H1 (cell line): Measurements from ENCODE around the gene VDR. TPM values are rescaled to one million over a fixed set of nuclear protein-coding genes. Genes with fewer than 3 reads are reported as not detected.

Experiments
- BCL11A ChIP-seq, 2 experiments: IDR thresholded peaks; one replicate each; pipeline ENCODE4 v1.6.1; 2011; ENCODE audit warnings: low read depth in 2 of 2, low read length in 2 of 2, mild to moderate bottlenecking in 2 of 2
- polyA plus RNA-seq, 7 experiments: library from polyadenylated mRNA; depleted of rRNA in 3 of 7; stranded (reverse) in 5 of 7; unstranded in 2 of 7; fragments of >200 nt in 5 of 7; fragments of 200-250 nt in 2 of 7; gene quantifications; 1 replicate in 5 of 7; 2 replicates in 1 of 7; 4 replicates in 1 of 7; pipeline versions ENCODE4 v1.2.1 to v1.2.3, GENCODE V29; 2011 to 2013; ENCODE audit warnings: missing spikeins in 2 of 7, mixed read lengths in 2 of 7
- total RNA-seq: library from RNA; stranded (reverse); fragmentation: NEBNext Ultra II Directional; extraction: Animal tissue kit (Norgen Biotek cat#: 25700); gene quantifications from 2 replicates; pipeline ENCODE4 v1.2.1, GENCODE V29; 2021
- TF ChIP-seq, protein P1 (sequence below): fragments of 300-600 bp; sonication (generic); IDR thresholded peaks from 2 replicates; pipeline ENCODE4 v1.7.1; 2012; ENCODE audit warnings: low read length, moderate library complexity, mild to moderate bottlenecking, inconsistent platforms; ENCODE audit not compliant: insufficient replicate concordance

The VDR gene
- total and polyA plus RNA-seq, 2 of the 8 experiments (the other 6 are each of a cell fraction or from before 2014, with no cell fraction given) = 0.44 to 0.65 TPM

DNA sequence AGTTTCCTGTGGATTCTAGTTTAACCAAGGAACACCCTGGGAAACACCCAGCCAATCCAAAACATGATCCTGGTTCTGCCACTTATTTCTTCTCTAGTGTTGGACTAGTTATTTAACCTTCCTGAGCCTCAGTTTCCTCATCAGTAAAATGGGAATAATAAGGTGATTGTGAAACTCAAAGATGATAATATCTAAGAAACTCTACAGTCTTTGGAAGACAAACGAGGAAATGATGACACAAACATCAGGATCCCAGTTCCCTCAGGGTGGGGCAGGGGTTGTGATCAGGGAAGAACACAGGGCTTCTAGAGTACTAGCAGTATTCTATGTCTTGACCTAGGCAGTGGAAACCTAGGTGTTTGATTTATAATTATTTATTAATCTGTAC lies 40.5 kb upstream of the VDR start (continued):
- TF ChIP-seq, protein P1, sequence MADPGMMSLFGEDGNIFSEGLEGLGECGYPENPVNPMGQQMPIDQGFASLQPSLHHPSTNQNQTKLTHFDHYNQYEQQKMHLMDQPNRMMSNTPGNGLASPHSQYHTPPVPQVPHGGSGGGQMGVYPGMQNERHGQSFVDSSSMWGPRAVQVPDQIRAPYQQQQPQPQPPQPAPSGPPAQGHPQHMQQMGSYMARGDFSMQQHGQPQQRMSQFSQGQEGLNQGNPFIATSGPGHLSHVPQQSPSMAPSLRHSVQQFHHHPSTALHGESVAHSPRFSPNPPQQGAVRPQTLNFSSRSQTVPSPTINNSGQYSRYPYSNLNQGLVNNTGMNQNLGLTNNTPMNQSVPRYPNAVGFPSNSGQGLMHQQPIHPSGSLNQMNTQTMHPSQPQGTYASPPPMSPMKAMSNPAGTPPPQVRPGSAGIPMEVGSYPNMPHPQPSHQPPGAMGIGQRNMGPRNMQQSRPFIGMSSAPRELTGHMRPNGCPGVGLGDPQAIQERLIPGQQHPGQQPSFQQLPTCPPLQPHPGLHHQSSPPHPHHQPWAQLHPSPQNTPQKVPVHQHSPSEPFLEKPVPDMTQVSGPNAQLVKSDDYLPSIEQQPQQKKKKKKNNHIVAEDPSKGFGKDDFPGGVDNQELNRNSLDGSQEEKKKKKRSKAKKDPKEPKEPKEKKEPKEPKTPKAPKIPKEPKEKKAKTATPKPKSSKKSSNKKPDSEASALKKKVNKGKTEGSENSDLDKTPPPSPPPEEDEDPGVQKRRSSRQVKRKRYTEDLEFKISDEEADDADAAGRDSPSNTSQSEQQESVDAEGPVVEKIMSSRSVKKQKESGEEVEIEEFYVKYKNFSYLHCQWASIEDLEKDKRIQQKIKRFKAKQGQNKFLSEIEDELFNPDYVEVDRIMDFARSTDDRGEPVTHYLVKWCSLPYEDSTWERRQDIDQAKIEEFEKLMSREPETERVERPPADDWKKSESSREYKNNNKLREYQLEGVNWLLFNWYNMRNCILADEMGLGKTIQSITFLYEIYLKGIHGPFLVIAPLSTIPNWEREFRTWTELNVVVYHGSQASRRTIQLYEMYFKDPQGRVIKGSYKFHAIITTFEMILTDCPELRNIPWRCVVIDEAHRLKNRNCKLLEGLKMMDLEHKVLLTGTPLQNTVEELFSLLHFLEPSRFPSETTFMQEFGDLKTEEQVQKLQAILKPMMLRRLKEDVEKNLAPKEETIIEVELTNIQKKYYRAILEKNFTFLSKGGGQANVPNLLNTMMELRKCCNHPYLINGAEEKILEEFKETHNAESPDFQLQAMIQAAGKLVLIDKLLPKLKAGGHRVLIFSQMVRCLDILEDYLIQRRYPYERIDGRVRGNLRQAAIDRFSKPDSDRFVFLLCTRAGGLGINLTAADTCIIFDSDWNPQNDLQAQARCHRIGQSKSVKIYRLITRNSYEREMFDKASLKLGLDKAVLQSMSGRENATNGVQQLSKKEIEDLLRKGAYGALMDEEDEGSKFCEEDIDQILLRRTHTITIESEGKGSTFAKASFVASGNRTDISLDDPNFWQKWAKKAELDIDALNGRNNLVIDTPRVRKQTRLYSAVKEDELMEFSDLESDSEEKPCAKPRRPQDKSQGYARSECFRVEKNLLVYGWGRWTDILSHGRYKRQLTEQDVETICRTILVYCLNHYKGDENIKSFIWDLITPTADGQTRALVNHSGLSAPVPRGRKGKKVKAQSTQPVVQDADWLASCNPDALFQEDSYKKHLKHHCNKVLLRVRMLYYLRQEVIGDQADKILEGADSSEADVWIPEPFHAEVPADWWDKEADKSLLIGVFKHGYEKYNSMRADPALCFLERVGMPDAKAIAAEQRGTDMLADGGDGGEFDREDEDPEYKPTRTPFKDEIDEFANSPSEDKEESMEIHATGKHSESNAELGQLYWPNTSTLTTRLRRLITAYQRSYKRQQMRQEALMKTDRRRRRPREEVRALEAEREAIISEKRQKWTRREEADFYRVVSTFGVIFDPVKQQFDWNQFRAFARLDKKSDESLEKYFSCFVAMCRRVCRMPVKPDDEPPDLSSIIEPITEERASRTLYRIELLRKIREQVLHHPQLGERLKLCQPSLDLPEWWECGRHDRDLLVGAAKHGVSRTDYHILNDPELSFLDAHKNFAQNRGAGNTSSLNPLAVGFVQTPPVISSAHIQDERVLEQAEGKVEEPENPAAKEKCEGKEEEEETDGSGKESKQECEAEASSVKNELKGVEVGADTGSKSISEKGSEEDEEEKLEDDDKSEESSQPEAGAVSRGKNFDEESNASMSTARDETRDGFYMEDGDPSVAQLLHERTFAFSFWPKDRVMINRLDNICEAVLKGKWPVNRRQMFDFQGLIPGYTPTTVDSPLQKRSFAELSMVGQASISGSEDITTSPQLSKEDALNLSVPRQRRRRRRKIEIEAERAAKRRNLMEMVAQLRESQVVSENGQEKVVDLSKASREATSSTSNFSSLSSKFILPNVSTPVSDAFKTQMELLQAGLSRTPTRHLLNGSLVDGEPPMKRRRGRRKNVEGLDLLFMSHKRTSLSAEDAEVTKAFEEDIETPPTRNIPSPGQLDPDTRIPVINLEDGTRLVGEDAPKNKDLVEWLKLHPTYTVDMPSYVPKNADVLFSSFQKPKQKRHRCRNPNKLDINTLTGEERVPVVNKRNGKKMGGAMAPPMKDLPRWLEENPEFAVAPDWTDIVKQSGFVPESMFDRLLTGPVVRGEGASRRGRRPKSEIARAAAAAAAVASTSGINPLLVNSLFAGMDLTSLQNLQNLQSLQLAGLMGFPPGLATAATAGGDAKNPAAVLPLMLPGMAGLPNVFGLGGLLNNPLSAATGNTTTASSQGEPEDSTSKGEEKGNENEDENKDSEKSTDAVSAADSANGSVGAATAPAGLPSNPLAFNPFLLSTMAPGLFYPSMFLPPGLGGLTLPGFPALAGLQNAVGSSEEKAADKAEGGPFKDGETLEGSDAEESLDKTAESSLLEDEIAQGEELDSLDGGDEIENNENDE = no peak
- no peak for TF ChIP-seq BCL11A (IDR thresholded peaks at IDR 0.05; ENCODE audit: low read depth in 2 of 2, low read length in 2 of 2)
- TF ChIP-seq, all 59 proteins: peak for 0
